Gastroesophageal sphincter (tissue), 4 donors: ENCODE data around the gene TRIM69. TPM values are rescaled to one million over a fixed set of nuclear protein-coding genes. Genes with fewer than 3 reads are reported as not detected.
"Not testable (repeated sequence)": the region's sequence is repeated elsewhere in the genome, so short reads cannot be mapped to it uniquely, and the experiment has no call there.

Source experiments
- ATAC-seq: fragments of 150-250 bp; one replicate; pipeline ENCODE4 v1.9.1; 2016; ENCODE audit warnings: mild to moderate bottlenecking, moderate library complexity
- H3K27ac ChIP-seq, 4 donors: fragments of 200-600 bp; sonication (generic) in 3 of 4; 1 replicate in 3 of 4; 2 replicates in 1 of 4; pipeline ENCODE4 v1.5.1; 2016 to 2019
- H3K27me3 ChIP-seq: fragments of 200-600 bp; sonication (generic); one replicate; pipeline ENCODE4 v1.5.1; 2019
- H3K36me3 ChIP-seq, 2 donors: fragments of 200-600 bp; sonication (generic); one replicate each; pipeline ENCODE4 v1.5.1; 2019; ENCODE audit warnings: control low read depth in 1 of 2
- H3K4me1 ChIP-seq, 3 donors: fragments of 200-600 bp; sonication (generic); 1 replicate in 2 of 3; 2 replicates in 1 of 3; pipeline ENCODE4 v1.5.1; 2016 to 2019; ENCODE audit warnings: control low read depth in 2 of 3
- H3K4me3 ChIP-seq, 2 donors: fragments of 200-600 bp; sonication (generic); one replicate each; pipeline ENCODE4 v1.5.1; 2019; ENCODE audit warnings: mild to moderate bottlenecking in 1 of 2, moderate library complexity in 1 of 2
- H3K9me3 ChIP-seq, 3 donors: fragments of 200-600 bp; sonication (generic); one replicate each; pipeline ENCODE4 v1.5.1; 2017 to 2019; ENCODE audit warnings: control low read depth in 2 of 3
- EP300 ChIP-seq: sonication (generic); formaldehyde crosslinking; IDR thresholded peaks from one replicate; pipeline ENCODE4 v1.6.1; 2017; ENCODE audit warnings: antibody characterized with exemption, mild to moderate bottlenecking
- POLR2A ChIP-seq, 2 donors: fragments of 450-650 bp; IDR thresholded peaks; one replicate each; pipeline ENCODE4 v1.6.1; 2017; ENCODE audit warnings: antibody characterized with exemption in 2 of 2, mild to moderate bottlenecking in 2 of 2, moderate library complexity in 1 of 2
- POLR2AphosphoS5 ChIP-seq: sonication (generic); formaldehyde crosslinking; IDR thresholded peaks from one replicate; pipeline ENCODE4 v1.6.1; 2017; ENCODE audit warnings: antibody characterized with exemption
- WGBS, 2 donors: methylation state at CpG; one replicate each; pipeline ENCODE4 v1.1.5; 2018; ENCODE audit warnings: low coverage in 1 of 2; 5-methylcytosine and 5-hydroxymethylcytosine counted together
- total RNA-seq, 4 donors: library from RNA; depleted of rRNA; stranded (reverse); fragments of >200 nt; gene quantifications; one replicate each; pipeline ENCODE4 v1.1.0, GENCODE V29; 2016
- TF ChIP-seq, protein P1 (sequence below), 4 experiments: fragments of 200-600 bp in 2 of 4; fragments of 450-650 bp in 2 of 4; sonication (generic) in 1 of 4; IDR thresholded peaks; one replicate each; pipeline ENCODE4 v1.5.1; 2017 to 2019; ENCODE audit warnings: antibody characterized with exemption in 4 of 4, mild to moderate bottlenecking in 2 of 4, moderate library complexity in 2 of 4

Gene TRIM69
- total RNA-seq, 4 donors from 2014 or later, result 22.9 to 31.1 (median 24.3) TPM

DNA sequence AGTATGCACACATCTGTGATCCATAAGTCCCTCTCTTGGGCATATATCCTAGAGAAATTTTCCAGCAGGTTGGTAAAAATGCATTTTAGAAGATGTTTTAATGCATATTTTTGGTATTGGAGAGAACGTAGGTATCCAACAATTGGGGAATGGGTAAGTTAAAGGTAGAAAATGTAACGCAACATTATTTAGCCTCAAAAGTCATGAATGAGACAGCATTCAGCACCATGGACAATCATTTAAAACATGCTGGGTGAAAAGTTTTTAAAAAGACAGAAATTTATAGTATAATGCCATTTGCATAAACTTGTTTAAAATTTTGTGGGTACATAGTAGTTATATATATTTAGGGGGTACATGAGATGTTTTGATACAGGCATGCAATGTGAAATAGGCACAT lies 43.4 kb downstream of the TRIM69 start:
- Histone ChIP-seq H3K36me3 (no peaks in the 10 kb centered on the region), H3K27me3 (no peaks in the 10 kb centered on the region), H3K4me3 (no peak overlapping the region), H3K9me3 (no peaks in the 10 kb centered on the region), H3K4me1 (no peaks in the 10 kb centered on the region), H3K27ac (no peak overlapping the region)
- ATAC-seq, result no peak
- no peak for TF ChIP-seq POLR2A (IDR thresholded peaks at IDR 0.05)
- no peak for TF ChIP-seq EP300
- TF ChIP-seq, protein P1, sequence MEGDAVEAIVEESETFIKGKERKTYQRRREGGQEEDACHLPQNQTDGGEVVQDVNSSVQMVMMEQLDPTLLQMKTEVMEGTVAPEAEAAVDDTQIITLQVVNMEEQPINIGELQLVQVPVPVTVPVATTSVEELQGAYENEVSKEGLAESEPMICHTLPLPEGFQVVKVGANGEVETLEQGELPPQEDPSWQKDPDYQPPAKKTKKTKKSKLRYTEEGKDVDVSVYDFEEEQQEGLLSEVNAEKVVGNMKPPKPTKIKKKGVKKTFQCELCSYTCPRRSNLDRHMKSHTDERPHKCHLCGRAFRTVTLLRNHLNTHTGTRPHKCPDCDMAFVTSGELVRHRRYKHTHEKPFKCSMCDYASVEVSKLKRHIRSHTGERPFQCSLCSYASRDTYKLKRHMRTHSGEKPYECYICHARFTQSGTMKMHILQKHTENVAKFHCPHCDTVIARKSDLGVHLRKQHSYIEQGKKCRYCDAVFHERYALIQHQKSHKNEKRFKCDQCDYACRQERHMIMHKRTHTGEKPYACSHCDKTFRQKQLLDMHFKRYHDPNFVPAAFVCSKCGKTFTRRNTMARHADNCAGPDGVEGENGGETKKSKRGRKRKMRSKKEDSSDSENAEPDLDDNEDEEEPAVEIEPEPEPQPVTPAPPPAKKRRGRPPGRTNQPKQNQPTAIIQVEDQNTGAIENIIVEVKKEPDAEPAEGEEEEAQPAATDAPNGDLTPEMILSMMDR (IDR thresholded peaks at IDR 0.05), result no peak
- TF ChIP-seq POLR2AphosphoS5, result no peak
- 82 to 92% methylated on average over 2 of the region's 2 CpGs for WGBS, 2 donors

DNA sequence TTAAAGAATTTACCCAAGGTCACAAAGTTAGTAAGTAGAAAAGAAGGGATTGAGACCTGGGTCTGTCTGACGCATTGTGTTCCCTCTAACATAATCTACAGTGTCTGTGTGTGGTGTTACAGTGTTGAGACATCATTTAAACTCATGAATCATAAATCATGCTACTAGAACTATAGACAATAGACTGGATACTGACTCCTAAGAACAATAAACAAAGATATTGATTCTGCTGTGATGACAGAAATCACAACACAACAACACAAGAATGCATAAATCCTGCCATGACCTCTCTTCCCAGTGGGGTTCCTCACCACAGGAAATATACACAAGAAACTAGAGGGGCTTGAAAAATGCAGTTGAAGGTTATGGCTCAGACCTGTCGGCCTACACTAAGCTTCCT lies 44.3 kb downstream of the TRIM69 start:
- Histone ChIP-seq H3K4me3 (no peak overlapping the region), H3K27me3 (no peaks in the 10 kb centered on the region), H3K4me1 (no peaks in the 10 kb centered on the region), H3K36me3 (no peaks in the 10 kb centered on the region), H3K9me3 (no peaks in the 10 kb centered on the region), H3K27ac (no peak overlapping the region)
- WGBS, 2 donors, result 44 to 46% methylated on average over 2 of the region's 2 CpGs
- ATAC-seq, result no peak
- TF ChIP-seq, protein P1 (IDR thresholded peaks at IDR 0.05), result no peak
- TF ChIP-seq EP300 (no peak), POLR2A (IDR thresholded peaks at IDR 0.05) (no peak), POLR2AphosphoS5 (no peak)

DNA sequence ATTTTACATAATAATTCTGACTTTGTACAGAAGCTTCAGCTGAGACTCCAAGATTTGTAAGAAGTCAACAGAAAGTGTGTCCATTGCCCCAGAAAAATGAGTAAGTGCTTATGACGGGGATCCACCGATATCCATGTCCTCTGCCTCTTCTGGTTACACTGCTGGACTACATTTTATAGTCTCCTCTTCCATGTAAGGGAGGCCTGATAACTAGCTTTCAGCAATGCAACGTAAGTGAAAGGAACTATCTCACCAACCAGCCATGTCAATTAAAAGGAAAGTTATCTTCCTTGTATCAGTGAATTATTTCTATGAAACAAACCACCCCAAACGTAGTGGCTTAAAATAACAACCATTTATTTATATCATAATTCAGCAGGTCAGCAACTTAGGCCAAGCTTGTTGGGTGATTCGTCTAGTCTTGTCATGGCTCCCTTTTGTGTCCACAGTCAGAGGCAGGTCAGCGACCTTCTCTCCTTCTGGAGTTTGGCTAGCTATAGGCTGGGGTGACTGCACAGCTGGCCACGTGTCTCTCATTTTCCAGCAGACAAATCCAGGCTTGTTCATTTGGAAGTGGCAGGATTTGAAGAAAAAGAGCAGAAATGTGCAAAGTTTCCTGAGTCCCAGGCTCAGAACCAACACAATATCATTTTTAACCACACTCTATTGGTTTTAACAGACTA lies 44.9 kb downstream of the TRIM69 start:
- Histone ChIP-seq H3K9me3 (no peaks in the 10 kb centered on the region), H3K4me1 (no peaks in the 10 kb centered on the region), H3K27me3 (no peaks in the 10 kb centered on the region), H3K27ac (no peak overlapping the region), H3K36me3 (no peaks in the 10 kb centered on the region), H3K4me3 (no peak overlapping the region)
- ATAC-seq, result no peak
- WGBS, 2 donors, result 69 to 72% methylated on average over 6 to 7 of the region's 7 CpGs
- TF ChIP-seq EP300, result no peak
- TF ChIP-seq POLR2A (IDR thresholded peaks at IDR 0.05), result no peak
- TF ChIP-seq, protein P1 (IDR thresholded peaks at IDR 0.05), result no peak
- no peak for TF ChIP-seq POLR2AphosphoS5

DNA sequence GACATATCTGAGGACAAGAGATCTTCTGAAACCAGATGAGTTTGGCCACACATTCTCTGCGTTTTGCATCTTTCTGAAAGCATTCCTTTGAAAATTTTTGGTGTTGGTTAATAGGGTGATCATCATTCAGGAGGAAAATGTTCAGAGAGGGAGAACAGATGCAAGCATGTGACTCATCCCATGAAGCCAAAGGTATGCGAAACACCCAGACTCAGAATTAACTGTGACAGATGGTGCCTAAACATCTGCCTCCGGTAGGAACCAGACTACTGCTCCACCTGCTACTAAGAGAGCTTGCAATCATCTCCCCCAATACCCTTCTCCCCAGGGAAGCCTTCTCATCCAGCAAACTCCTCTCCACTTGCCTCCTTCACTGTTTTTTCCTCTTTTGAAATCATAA lies 46.2 kb downstream of the TRIM69 start:
- H3K27ac ChIP-seq, result no peak overlapping the region
- no peaks in the 10 kb centered on the region for H3K4me1 ChIP-seq
- TF ChIP-seq, protein P1 (IDR thresholded peaks at IDR 0.05), result no peak
- no peak for TF ChIP-seq EP300
- TF ChIP-seq POLR2A (IDR thresholded peaks at IDR 0.05), result no peak
- no peak for TF ChIP-seq POLR2AphosphoS5
- no peaks in the 10 kb centered on the region for H3K27me3 ChIP-seq
- ATAC-seq, result no peak
- H3K36me3 ChIP-seq, result no peaks in the 10 kb centered on the region
- no peak overlapping the region for H3K4me3 ChIP-seq
- no peaks in the 10 kb centered on the region for H3K9me3 ChIP-seq
- 96 to 100% methylated on average over 2 to 3 of the region's 3 CpGs for WGBS, 2 donors

DNA sequence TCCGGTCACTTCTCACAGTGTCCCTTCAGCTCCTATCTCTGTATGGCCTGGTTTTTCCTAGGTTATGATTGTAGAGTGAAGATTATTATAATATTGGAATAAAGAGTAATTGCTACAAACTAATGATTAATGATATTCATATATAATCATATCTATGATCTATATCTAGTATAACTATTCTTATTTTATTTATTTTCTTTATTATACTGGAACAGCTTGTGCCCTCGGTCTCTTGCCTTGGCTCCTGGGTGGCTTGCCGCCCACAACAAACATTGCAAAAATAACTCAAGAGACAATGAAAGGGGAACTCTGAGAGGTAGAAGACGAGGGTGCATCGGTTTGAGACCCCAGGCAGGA lies 48.6 kb downstream of the TRIM69 start:
- H3K9me3 ChIP-seq, H3K4me1 ChIP-seq, H3K27me3 ChIP-seq, H3K36me3 ChIP-seq, ATAC-seq: not testable (repeated sequence)
- 54 to 58% methylated on average over 3 of the region's 5 CpGs for WGBS, 2 donors
- Histone ChIP-seq H3K27ac (peak overlapping the region; percentile 91 to 98 (median 96)), H3K4me3 (peak overlapping the region; percentile 75 to 91)
